Activated CD4-positive, alpha-beta T cell treated with anti-CD3 and anti-CD28 coated beads, Interleukin-2, amount 10 ng/mL, durations not matched to agents 24 days and 14 days (primary cell): ENCODE measurements around the gene TF. TPM values are rescaled to one million over a fixed set of nuclear protein-coding genes. Genes with fewer than 3 reads are reported as not detected.

ENCODE experiments used
- DNase-seq: peaks from one replicate; pipeline ENCODE4 v3.0.0; 2022
- H3K27ac Mint-ChIP-seq: one replicate; pipeline ENCODE4 v1.8.0; 2022; ENCODE audit warnings: mild to moderate bottlenecking, mixed read lengths
- H3K27me3 Mint-ChIP-seq: one replicate; pipeline ENCODE4 v1.8.0; 2022; ENCODE audit warnings: mixed read lengths
- H3K36me3 Mint-ChIP-seq: one replicate; pipeline ENCODE4 v1.8.0; 2022; ENCODE audit warnings: low read depth, mild to moderate bottlenecking, mixed read lengths
- H3K4me1 Mint-ChIP-seq: one replicate; pipeline ENCODE4 v1.8.0; 2021; ENCODE audit warnings: mixed read lengths
- H3K4me3 Mint-ChIP-seq: one replicate; pipeline ENCODE4 v1.8.0; 2022; ENCODE audit warnings: mild to moderate bottlenecking, moderate library complexity, mixed read lengths
- H3K9me3 Mint-ChIP-seq: one replicate; pipeline ENCODE4 v1.8.0; 2021; ENCODE audit warnings: mixed read lengths
- intact Hi-C: fragments of 100-400 bp; cut with micrococcal nuclease; formaldehyde crosslinking; loops from one replicate; pipeline ENCODE4 v1.15.1; 2023
- total RNA-seq: library from RNA; stranded (reverse); gene quantifications from 2 replicates; pipeline ENCODE4 v1.2.3, GENCODE V29; 2022

Gene TF
- total RNA-seq: 0.02 and 0.26 TPM in 2 replicates

GRCh38 chr3:133745981-133746711 is at the start of gene TF:
TSS of gene TF (plus strand) at chr3:133746393. CDS start at chr3:133746441, 48 bp downstream.
- H3K36me3 Mint-ChIP-seq: no peaks in the 10 kb centered on the region
- H3K9me3 Mint-ChIP-seq: no peaks in the 10 kb centered on the region
- no peak within 1 kb of the TSS for H3K4me3 Mint-ChIP-seq
- peaks cover 40% of the 10 kb centered on the region for H3K27me3 Mint-ChIP-seq
- H3K4me1 Mint-ChIP-seq: no peaks in the 10 kb centered on the region
- no peak within 1 kb of the TSS for H3K27ac Mint-ChIP-seq
- intact Hi-C loops: no loop called here
- no peak for DNase-seq

- no peak overlapping the region for H3K27ac Mint-ChIP-seq
- peaks cover 1% of the 10 kb centered on the region for H3K27me3 Mint-ChIP-seq
- H3K9me3 Mint-ChIP-seq: peaks cover 3% of the 10 kb centered on the region
- no peaks in the 10 kb centered on the region for H3K4me1 Mint-ChIP-seq
- intact Hi-C loops: no loop called here
- no peak overlapping the region for H3K4me3 Mint-ChIP-seq
- H3K36me3 Mint-ChIP-seq: no peaks in the 10 kb centered on the region
- DNase-seq: no peak
Observed at GRCh38 chr3:133697960-133698359, 48.2 kb upstream of the TF start.

DNA sequence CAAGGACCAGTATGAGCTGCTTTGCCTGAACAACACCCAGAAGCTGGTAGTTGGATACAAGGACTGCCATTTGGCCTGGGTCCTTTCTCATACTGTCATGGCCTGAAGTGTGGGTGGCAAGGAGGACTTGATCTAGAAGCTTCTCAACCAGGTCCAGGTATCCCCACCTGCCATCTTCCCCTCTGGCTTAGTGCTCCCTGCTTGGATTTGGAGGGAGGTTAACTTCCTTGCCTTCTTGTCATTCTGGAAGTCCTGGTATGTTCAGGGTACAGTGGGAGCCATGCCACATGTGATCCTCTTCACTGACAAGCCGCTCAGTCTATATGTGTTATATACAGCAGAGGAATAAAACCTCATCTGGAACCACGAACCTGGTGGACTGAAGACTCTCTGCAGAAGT is 46.7 kb upstream of the TF start:
- intact Hi-C loops: no loop called here
- no peak for DNase-seq
- no peak overlapping the region for H3K4me3 Mint-ChIP-seq
- H3K4me1 Mint-ChIP-seq: no peaks in the 10 kb centered on the region
- peaks cover 3% of the 10 kb centered on the region for H3K9me3 Mint-ChIP-seq
- H3K36me3 Mint-ChIP-seq: no peaks in the 10 kb centered on the region
- H3K27ac Mint-ChIP-seq: no peak overlapping the region
- H3K27me3 Mint-ChIP-seq: peaks cover 7% of the 10 kb centered on the region

DNA sequence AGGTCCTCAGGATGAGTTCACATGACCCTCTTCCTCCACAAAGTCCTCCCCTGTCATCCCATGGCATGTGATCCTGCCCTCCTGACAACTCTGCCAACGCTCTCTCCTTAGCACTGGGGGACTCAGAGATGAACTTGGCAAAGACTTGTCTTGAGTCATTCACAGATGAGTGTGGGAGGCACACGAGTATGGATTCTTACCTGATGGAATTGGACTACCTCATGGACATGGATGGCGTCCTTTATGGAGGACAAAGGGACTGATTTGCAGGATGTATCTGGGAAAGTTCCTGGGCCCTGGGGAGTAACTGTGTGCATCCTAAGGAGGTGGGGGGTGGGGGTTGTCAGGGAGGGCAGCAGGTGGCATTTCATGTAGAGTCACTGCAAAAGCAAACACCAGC is 46.3 kb upstream of the TF start:
- intact Hi-C loops: no loop called here
- H3K4me1 Mint-ChIP-seq: no peaks in the 10 kb centered on the region
- peaks cover 3% of the 10 kb centered on the region for H3K9me3 Mint-ChIP-seq
- H3K4me3 Mint-ChIP-seq: no peak overlapping the region
- no peak for DNase-seq
- H3K36me3 Mint-ChIP-seq: no peaks in the 10 kb centered on the region
- H3K27me3 Mint-ChIP-seq: peaks cover 7% of the 10 kb centered on the region
- no peak overlapping the region for H3K27ac Mint-ChIP-seq

GRCh38 chr3:133700351-133700750 is 45.8 kb upstream of the TF start:
- peaks cover 3% of the 10 kb centered on the region for H3K9me3 Mint-ChIP-seq
- H3K36me3 Mint-ChIP-seq: no peaks in the 10 kb centered on the region
- H3K27me3 Mint-ChIP-seq: peaks cover 9% of the 10 kb centered on the region
- no peak for DNase-seq
- H3K4me1 Mint-ChIP-seq: no peaks in the 10 kb centered on the region
- no peak overlapping the region for H3K27ac Mint-ChIP-seq
- intact Hi-C loops: no loop called here
- no peak overlapping the region for H3K4me3 Mint-ChIP-seq

- Mint-ChIP-seq H3K27me3 (peaks cover 12% of the 10 kb centered on the region), H3K4me3 (no peak overlapping the region), H3K36me3 (no peaks in the 10 kb centered on the region), H3K4me1 (no peaks in the 10 kb centered on the region), H3K27ac (no peak overlapping the region), H3K9me3 (peaks cover 3% of the 10 kb centered on the region)
- no peak for DNase-seq
- intact Hi-C loops: no loop called here
Observed at GRCh38 chr3:133701435-133702358, 44.5 kb upstream of the TF start.

DNA sequence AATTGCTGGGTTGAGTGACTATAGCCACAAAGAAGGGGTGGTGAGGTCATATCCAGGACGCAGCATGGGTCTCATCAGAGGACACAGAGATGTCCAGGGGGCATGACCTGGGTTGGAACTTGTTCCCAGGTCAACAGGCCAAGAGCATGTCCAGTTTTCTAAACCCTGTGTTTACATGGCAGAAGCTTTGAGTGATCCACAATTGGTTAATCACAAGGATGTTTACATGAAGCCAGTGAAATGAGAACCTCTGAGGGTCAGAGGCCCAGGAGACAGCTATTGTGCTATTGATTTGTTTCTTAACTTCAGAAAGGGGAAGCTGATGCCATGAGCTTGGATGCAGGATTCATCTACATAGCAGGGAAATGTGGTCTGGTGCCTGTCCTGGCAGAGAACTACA is 42.3 kb upstream of the TF start:
- Mint-ChIP-seq H3K27ac (no peak overlapping the region), H3K9me3 (no peaks in the 10 kb centered on the region), H3K27me3 (peaks cover 17% of the 10 kb centered on the region), H3K4me3 (no peak overlapping the region), H3K36me3 (no peaks in the 10 kb centered on the region), H3K4me1 (no peaks in the 10 kb centered on the region)
- intact Hi-C loops: no loop called here
- DNase-seq: no peak

DNA sequence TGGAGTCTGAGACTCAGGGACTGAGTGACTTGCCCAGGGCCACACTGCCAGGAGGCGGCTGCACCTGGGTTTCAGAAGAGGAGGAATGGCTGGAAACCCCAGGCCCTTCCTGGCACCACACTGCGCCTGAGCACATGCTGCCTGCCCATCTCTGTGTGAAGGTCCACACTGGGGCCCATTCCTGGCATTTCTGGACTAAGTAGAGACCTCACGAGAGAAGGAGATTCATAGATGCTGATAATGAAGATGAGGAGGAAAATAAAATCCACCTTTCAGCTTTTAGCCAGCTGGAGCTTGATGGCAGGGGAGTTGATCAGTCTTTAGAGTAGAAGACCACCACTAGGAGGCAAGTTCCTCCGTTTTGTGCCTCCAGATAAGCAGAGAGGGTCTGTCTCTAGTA is 40.2 kb upstream of the TF start:
- intact Hi-C loops: no loop called here
- no peak overlapping the region for H3K4me3 Mint-ChIP-seq
- no peaks in the 10 kb centered on the region for H3K9me3 Mint-ChIP-seq
- peaks cover 19% of the 10 kb centered on the region for H3K27me3 Mint-ChIP-seq
- no peak overlapping the region for H3K27ac Mint-ChIP-seq
- no peaks in the 10 kb centered on the region for H3K36me3 Mint-ChIP-seq
- DNase-seq: no peak
- no peaks in the 10 kb centered on the region for H3K4me1 Mint-ChIP-seq

- peaks cover 15% of the 10 kb centered on the region for H3K27me3 Mint-ChIP-seq
- intact Hi-C loops: no loop called here
- H3K36me3 Mint-ChIP-seq: no peaks in the 10 kb centered on the region
- peak; percentile 31 for DNase-seq
- no peak overlapping the region for H3K4me3 Mint-ChIP-seq
- H3K27ac Mint-ChIP-seq: no peak overlapping the region
- H3K9me3 Mint-ChIP-seq: no peaks in the 10 kb centered on the region
- H3K4me1 Mint-ChIP-seq: no peaks in the 10 kb centered on the region
Observed at GRCh38 chr3:133709139-133709750, 36.9 kb upstream of the TF start.

DNA sequence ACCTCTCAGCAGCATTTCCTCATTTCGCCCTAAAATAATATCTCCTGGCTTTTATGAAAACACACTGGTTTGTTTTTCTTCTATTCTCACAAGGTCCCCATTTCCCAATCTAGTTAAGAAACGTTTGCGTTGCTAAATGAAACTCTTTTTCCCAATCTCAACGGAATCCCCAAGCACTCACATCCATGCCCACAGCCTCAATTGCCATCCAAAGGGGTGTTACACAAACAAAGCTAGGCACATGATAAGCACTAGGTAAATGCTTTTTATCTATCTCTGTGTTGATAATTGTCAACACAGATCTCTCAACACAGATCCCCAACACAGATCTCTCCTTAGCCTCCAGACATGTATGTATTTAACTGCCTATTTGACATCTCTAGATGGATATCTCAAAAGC is 35.2 kb upstream of the TF start:
- Mint-ChIP-seq H3K36me3 (no peaks in the 10 kb centered on the region), H3K27me3 (peaks cover 10% of the 10 kb centered on the region), H3K9me3 (no peaks in the 10 kb centered on the region), H3K4me1 (no peaks in the 10 kb centered on the region), H3K27ac (no peak overlapping the region), H3K4me3 (no peak overlapping the region)
- DNase-seq: no peak
- intact Hi-C loops: no loop called here

GRCh38 chr3:133712017-133712416 is 34.2 kb upstream of the TF start:
- intact Hi-C loops: no loop called here
- no peak overlapping the region for H3K4me3 Mint-ChIP-seq
- peaks cover 7% of the 10 kb centered on the region for H3K27me3 Mint-ChIP-seq
- peak; percentile 13 for DNase-seq
- no peaks in the 10 kb centered on the region for H3K4me1 Mint-ChIP-seq
- no peak overlapping the region for H3K27ac Mint-ChIP-seq
- H3K36me3 Mint-ChIP-seq: no peaks in the 10 kb centered on the region
- no peaks in the 10 kb centered on the region for H3K9me3 Mint-ChIP-seq

DNA sequence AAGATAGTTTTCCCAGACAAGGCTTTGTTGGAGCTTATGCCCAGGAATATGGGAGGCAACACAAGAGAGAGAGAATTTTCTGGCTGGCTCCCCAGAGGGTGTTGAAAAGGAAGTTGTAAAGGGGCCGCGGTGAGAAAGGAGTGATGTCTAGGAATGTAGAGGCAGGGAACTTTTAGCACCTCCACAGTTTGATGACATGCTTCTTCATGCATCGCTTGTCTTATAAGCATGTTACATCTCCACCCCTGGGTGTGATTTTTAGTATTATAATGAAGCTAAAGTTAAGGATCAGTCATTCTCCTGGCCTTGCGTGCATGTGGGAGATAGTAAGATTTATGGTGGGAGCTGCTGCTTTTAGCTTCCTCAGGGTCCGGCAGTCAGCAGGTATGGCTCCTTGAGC is 32.8 kb upstream of the TF start:
- Mint-ChIP-seq H3K27me3 (peaks cover 4% of the 10 kb centered on the region), H3K9me3 (no peaks in the 10 kb centered on the region), H3K4me1 (no peaks in the 10 kb centered on the region), H3K36me3 (no peaks in the 10 kb centered on the region), H3K4me3 (no peak overlapping the region), H3K27ac (no peak overlapping the region)
- intact Hi-C loops: no loop called here
- peak; percentile 33 for DNase-seq

- intact Hi-C loops: no loop called here
- Mint-ChIP-seq H3K36me3 (no peaks in the 10 kb centered on the region), H3K27ac (no peak overlapping the region), H3K4me1 (no peaks in the 10 kb centered on the region), H3K27me3 (peaks cover 14% of the 10 kb centered on the region), H3K4me3 (no peak overlapping the region), H3K9me3 (peaks cover 4% of the 10 kb centered on the region)
- DNase-seq: peak; percentile 27
Observed at GRCh38 chr3:133717424-133717823, 28.8 kb upstream of the TF start.

DNA sequence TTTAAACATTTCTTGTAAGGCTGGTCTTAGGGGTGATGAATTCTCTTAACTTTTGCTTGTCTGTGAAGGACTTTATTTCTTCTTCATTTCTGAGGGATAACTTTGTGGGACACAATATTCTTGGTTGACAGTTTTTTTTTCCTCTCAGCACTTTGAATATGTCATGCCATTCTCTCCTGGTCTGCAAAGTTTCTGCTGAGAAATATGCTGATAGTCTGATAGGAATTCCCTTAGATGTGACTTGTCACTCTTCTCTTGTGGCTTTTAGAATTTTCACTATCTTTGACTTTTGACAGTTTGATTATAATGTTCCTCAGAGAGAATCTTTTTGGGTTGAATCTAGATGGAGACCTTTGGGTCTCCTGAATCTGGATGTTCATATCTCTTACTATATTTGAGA is 23.3 kb upstream of the TF start:
- Mint-ChIP-seq H3K4me3 (no peak overlapping the region), H3K27ac (no peak overlapping the region), H3K27me3 (peaks cover 14% of the 10 kb centered on the region), H3K9me3 (peaks cover 6% of the 10 kb centered on the region), H3K4me1 (no peaks in the 10 kb centered on the region), H3K36me3 (no peaks in the 10 kb centered on the region)
- intact Hi-C loops: no loop called here
- DNase-seq: no peak
